Esophagus squamous epithelium (tissue), 4 donors: ENCODE data around the gene SLC19A1.

ENCODE experiments used
- CTCF ChIP-seq, 6 experiments: fragments of 450-650 bp in 4 of 6; fragments of 200-600 bp in 2 of 6; sonication (generic) in 2 of 6; IDR thresholded peaks; one replicate each; pipeline ENCODE4 v1.5.1; 2016 to 2019; ENCODE audit warnings: antibody characterized with exemption in 6 of 6, mild to moderate bottlenecking in 4 of 6, moderate library complexity in 4 of 6
- POLR2A ChIP-seq, 4 donors: fragments of 450-650 bp; IDR thresholded peaks; one replicate each; pipeline ENCODE4 v1.6.1; 2017; ENCODE audit warnings: antibody characterized with exemption in 4 of 4, mild to moderate bottlenecking in 4 of 4, moderate library complexity in 3 of 4

DNA sequence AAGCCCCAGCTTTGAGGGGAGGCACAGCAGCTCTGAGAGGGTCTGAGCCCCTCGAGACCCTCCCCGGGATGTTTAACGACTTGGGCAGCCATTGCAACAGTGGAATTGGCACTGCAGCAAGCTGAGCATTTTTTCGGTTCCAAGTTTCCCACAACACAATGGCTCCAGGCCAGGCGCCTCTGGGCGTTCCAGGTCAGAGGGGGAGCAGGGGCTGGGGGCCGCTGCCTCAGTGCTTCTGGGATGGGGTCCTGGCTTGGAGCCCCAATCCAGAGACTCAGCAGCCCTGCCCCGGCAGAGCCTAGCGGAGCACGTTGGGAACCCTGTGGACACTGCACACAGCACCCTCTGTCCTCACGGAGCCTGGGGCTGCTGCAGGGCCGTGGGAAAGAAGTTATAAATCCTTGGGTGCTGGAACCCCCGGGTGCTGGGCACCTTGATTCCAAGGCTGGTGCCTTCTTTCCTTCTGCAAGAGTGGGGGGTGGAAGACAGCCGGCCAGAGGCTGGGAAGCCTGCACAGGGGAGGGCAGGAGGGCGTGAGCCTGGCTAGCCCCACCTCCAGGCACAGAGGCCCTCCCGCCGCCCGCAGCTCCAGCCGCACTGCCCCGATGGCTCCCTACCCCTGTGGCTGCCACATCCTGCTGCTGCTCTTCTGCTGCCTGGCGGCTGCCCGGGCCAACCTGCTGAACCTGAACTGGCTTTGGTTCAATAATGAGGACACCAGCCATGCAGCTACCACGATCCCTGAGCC is 87.1 kb downstream of the SLC19A1 start:
- TF ChIP-seq CTCF (IDR thresholded peaks at IDR 0.05): no peak
- TF ChIP-seq POLR2A (IDR thresholded peaks at IDR 0.05): no peak
